Suprapubic skin (tissue), 4 donors: Measurements from ENCODE around the gene SRP14.

Experiments used
- EP300 ChIP-seq: sonication (generic); formaldehyde crosslinking; IDR thresholded peaks from one replicate; pipeline ENCODE4 v1.6.1; 2017; ENCODE audit warnings: antibody characterized with exemption
- POLR2A ChIP-seq, 2 donors: fragments of 450-650 bp; IDR thresholded peaks; one replicate each; pipeline ENCODE4 v1.6.1; 2017; ENCODE audit warnings: antibody characterized with exemption in 2 of 2, mild to moderate bottlenecking in 2 of 2, moderate library complexity in 2 of 2
- POLR2AphosphoS5 ChIP-seq, 3 donors: sonication (generic); formaldehyde crosslinking; IDR thresholded peaks; one replicate each; pipeline ENCODE4 v1.6.1; 2017; ENCODE audit warnings: antibody characterized with exemption in 3 of 3
- TF ChIP-seq, protein P1 (sequence below), 2 donors: fragments of 200-600 bp in 1 of 2; fragments of 450-650 bp in 1 of 2; sonication (generic) in 1 of 2; IDR thresholded peaks; one replicate each; pipeline ENCODE4 v1.5.1; 2016 to 2019; ENCODE audit warnings: antibody characterized with exemption in 2 of 2, mild to moderate bottlenecking in 1 of 2, moderate library complexity in 1 of 2

DNA sequence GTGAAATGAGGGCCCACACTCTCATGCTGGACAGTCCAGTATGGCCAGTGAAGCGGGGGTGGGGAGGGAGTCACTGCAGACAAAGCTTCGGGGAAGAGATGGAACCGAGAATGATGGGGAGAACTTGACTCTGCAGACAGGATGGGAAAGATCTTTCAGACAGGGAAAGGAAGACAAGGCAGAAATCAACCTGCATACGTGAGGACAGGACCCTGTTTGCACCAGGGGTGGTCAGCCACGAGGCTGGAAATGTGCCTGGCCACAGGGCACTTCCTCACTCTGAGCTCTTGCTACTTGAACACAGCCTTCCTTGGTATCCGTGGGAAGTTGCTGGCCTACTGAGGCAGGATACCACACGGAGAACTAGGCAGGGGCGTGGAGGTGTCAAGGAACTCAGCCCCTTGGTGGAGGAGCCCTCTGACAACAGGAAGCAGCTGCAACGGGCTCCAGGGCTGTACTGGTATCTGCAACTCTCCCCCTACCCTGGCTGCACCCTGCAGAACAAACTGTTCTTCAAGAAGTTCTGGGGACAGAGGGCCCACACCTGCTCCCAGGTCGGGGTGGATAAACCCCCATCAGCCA is 9.3 kb upstream of the SRP14 start:
- TF ChIP-seq, protein P1, sequence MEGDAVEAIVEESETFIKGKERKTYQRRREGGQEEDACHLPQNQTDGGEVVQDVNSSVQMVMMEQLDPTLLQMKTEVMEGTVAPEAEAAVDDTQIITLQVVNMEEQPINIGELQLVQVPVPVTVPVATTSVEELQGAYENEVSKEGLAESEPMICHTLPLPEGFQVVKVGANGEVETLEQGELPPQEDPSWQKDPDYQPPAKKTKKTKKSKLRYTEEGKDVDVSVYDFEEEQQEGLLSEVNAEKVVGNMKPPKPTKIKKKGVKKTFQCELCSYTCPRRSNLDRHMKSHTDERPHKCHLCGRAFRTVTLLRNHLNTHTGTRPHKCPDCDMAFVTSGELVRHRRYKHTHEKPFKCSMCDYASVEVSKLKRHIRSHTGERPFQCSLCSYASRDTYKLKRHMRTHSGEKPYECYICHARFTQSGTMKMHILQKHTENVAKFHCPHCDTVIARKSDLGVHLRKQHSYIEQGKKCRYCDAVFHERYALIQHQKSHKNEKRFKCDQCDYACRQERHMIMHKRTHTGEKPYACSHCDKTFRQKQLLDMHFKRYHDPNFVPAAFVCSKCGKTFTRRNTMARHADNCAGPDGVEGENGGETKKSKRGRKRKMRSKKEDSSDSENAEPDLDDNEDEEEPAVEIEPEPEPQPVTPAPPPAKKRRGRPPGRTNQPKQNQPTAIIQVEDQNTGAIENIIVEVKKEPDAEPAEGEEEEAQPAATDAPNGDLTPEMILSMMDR (IDR thresholded peaks at IDR 0.05) = no peak
- TF ChIP-seq POLR2A (IDR thresholded peaks at IDR 0.05) (no peak), POLR2AphosphoS5 (IDR thresholded peaks at IDR 0.05) (no peak), EP300 (no peak)
